Liver (tissue), 9 donors: Measurements from ENCODE around the gene TNS3. TPM values are rescaled to one million over a fixed set of nuclear protein-coding genes. Genes with fewer than 3 reads are reported as not detected.

Experiments used
- DNase-seq: peaks from one replicate; pipeline ENCODE4 v3.0.0-alpha.2; 2017; ENCODE audit warnings: low spot score
- H3K27ac ChIP-seq, 2 donors: one replicate each; pipeline ENCODE4 v1.7.0; 2013; ENCODE audit warnings: inconsistent platforms in 2 of 2, low read length in 2 of 2, control low read depth in 1 of 2, low read depth in 1 of 2, mild to moderate bottlenecking in 1 of 2
- H3K27me3 ChIP-seq, 4 donors: one replicate each; pipeline versions ENCODE4 v1.6.1 to v1.7.0; 2013; ENCODE audit warnings: low read length in 3 of 4, inconsistent platforms in 1 of 4, mild to moderate bottlenecking in 1 of 4, moderate library complexity in 1 of 4; ENCODE audit not compliant: control insufficient read depth in 4 of 4, insufficient read depth in 4 of 4
- H3K36me3 ChIP-seq, 4 donors: one replicate each; pipeline versions ENCODE4 v1.6.1 to v1.7.0; 2013; ENCODE audit warnings: low read length in 3 of 4, mild to moderate bottlenecking in 3 of 4, low read depth in 1 of 4, moderate library complexity in 1 of 4; ENCODE audit not compliant: control insufficient read depth in 4 of 4, insufficient read depth in 3 of 4
- H3K4me1 ChIP-seq, 4 donors: one replicate each; pipeline versions ENCODE4 v1.6.1 to v1.7.0; 2013; ENCODE audit warnings: low read length in 3 of 4, mild to moderate bottlenecking in 3 of 4, moderate library complexity in 1 of 4; ENCODE audit not compliant: control insufficient read depth in 4 of 4, insufficient read depth in 4 of 4
- H3K4me3 ChIP-seq, 3 donors: one replicate each; pipeline versions ENCODE4 v1.6.1 to v1.7.0; 2013; ENCODE audit warnings: low read length in 3 of 3, control low read depth in 1 of 3, low read depth in 1 of 3, mild to moderate bottlenecking in 1 of 3
- H3K9ac ChIP-seq, 2 donors: one replicate each; pipeline ENCODE4 v1.7.0; 2013; ENCODE audit warnings: low read length in 2 of 2, mild to moderate bottlenecking in 2 of 2, moderate library complexity in 2 of 2, control low read depth in 1 of 2, low read depth in 1 of 2
- H3K9me3 ChIP-seq, 4 donors: one replicate each; pipeline versions ENCODE4 v1.6.1 to v1.7.0; 2013; ENCODE audit warnings: low read length in 3 of 4; ENCODE audit not compliant: control insufficient read depth in 4 of 4
- FOXA1 ChIP-seq: IDR thresholded peaks from 2 replicates; pipeline ENCODE4 v1.6.1; 2016; ENCODE audit warnings: antibody characterized with exemption
- HNF4A ChIP-seq, 2 donors: conservative IDR thresholded peaks; 2 replicates each; pipeline ENCODE4 v1.6.1; 2016; ENCODE audit warnings: antibody characterized with exemption in 2 of 2, mild to moderate bottlenecking in 2 of 2
- HNF4G ChIP-seq: IDR thresholded peaks from 2 replicates; pipeline ENCODE4 v1.6.1; 2016; ENCODE audit warnings: antibody characterized with exemption
- JUND ChIP-seq, 2 donors: IDR thresholded peaks; 2 replicates each; pipeline ENCODE4 v1.6.1; 2016; ENCODE audit warnings: antibody characterized with exemption in 2 of 2
- MAX ChIP-seq: IDR thresholded peaks from 2 replicates; pipeline ENCODE4 v1.6.1; 2016; ENCODE audit warnings: antibody characterized with exemption
- NR2F2 ChIP-seq: IDR thresholded peaks from 2 replicates; pipeline ENCODE4 v1.6.1; 2016; ENCODE audit warnings: antibody characterized with exemption
- RAD21 ChIP-seq, 2 donors: IDR thresholded peaks; 2 replicates each; pipeline ENCODE4 v1.6.1; 2016; ENCODE audit warnings: antibody characterized with exemption in 2 of 2, mild to moderate bottlenecking in 2 of 2
- RXRA ChIP-seq, 2 donors: IDR thresholded peaks; 2 replicates each; pipeline ENCODE4 v1.6.1; 2017 to 2018; ENCODE audit warnings: antibody characterized with exemption in 2 of 2, mild to moderate bottlenecking in 1 of 2
- SP1 ChIP-seq: IDR thresholded peaks from 2 replicates; pipeline ENCODE4 v1.6.1; 2018; ENCODE audit warnings: antibody characterized with exemption, mild to moderate bottlenecking
- TAF1 ChIP-seq: conservative IDR thresholded peaks from 2 replicates; pipeline ENCODE4 v1.6.1; 2016; ENCODE audit warnings: antibody characterized with exemption, mild to moderate bottlenecking
- YY1 ChIP-seq: IDR thresholded peaks from 2 replicates; pipeline ENCODE4 v1.6.1; 2016; ENCODE audit warnings: antibody characterized with exemption, mild to moderate bottlenecking
- WGBS: extraction: QIAGEN DNeasy Blood & Tissue Kit; methylation state at CpG from one replicate; pipeline ENCODE4 v1.1.7; 2013; 5-methylcytosine and 5-hydroxymethylcytosine counted together
- polyA plus RNA-seq, 2 donors: library from polyadenylated mRNA; stranded (reverse) in 1 of 2; unstranded in 1 of 2; fragments of 200-250 nt in 1 of 2; fragments of >200 nt in 1 of 2; fragmentation: Nextera tagmentation in 1 of 2; extraction: Ambion mirVana in 1 of 2; gene quantifications; one replicate each; pipeline versions ENCODE4 v1.2.1 to v1.2.3, GENCODE V29; 2013 to 2015
- total RNA-seq, 2 donors: library from RNA; depleted of rRNA; stranded (reverse); fragments of >200 nt; gene quantifications; one replicate each; pipeline ENCODE4 v1.2.3, GENCODE V29; 2014
- TF ChIP-seq, protein P1 (sequence below): IDR thresholded peaks from 2 replicates; pipeline ENCODE4 v1.6.1; 2016; ENCODE audit warnings: antibody characterized with exemption, mild to moderate bottlenecking
- TF ChIP-seq, protein P2 (sequence below): fragments of 150-350 bp; IDR thresholded peaks from 2 replicates; pipeline ENCODE4 v1.5.1; 2017; ENCODE audit warnings: improper control_type of control experiment, low read depth, low read length; ENCODE audit not compliant: missing input control
- donor health status: healthy.
- donor health status: healthy.
- donor health status: healthy.
- donor health status: healthy.
- donor health status: healthy.

The TNS3 gene
- total and polyA plus RNA-seq, 4 donors, result 16.8 to 100 (median 29.5) TPM

DNA sequence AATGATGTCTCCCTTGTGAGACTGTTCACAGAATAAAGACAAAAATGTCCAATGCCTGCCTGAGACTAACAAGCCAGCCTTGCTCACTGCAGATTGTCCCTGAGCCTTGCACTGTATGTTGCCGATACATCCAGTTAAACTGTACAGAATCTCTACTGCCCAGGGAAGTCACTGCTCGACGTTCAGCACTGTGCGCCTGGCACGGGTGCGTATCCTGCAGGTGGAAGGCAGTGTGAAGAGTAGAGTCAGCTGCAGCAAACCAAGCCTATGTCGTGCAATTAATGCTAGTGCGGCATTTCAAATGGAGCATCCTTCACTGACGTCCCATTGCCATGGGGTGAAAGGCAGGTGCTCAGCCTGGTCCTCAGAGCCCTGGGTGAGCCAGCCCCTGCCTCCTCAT is 132.9 kb downstream of the TNS3 start:
- no peak for TF ChIP-seq SP1
- no peak for TF ChIP-seq NR2F2
- no peak overlapping the region for H3K4me3 ChIP-seq
- WGBS, result 93% methylated on average over 9 of the region's 9 CpGs
- H3K4me1 ChIP-seq, result peaks cover 15 to 82% (median 65%) of the 10 kb centered on the region in 4 donors
- no peak for DNase-seq
- peak overlapping the region; percentile 68 to 94 for H3K27ac ChIP-seq
- peaks cover 0 to 2% (median 0%) of the 10 kb centered on the region in 4 donors for H3K36me3 ChIP-seq
- H3K9me3 ChIP-seq, result no peaks in the 10 kb centered on the region
- no peaks in the 10 kb centered on the region for H3K27me3 ChIP-seq
- no peak overlapping the region for H3K9ac ChIP-seq

GRCh38 chr7:47447621-47448349 is 134.1 kb downstream of the TNS3 start:
- TF ChIP-seq JUND (IDR thresholded peaks at IDR 0.05), result no peak
- no peak for TF ChIP-seq HNF4A (conservative IDR thresholded peaks at IDR 0.05)
- no peak for TF ChIP-seq MAX
- TF ChIP-seq RXRA (IDR thresholded peaks at IDR 0.05), result no peak
- TF ChIP-seq YY1, result no peak
- TF ChIP-seq FOXA1, result no peak
- TF ChIP-seq, protein P1, sequence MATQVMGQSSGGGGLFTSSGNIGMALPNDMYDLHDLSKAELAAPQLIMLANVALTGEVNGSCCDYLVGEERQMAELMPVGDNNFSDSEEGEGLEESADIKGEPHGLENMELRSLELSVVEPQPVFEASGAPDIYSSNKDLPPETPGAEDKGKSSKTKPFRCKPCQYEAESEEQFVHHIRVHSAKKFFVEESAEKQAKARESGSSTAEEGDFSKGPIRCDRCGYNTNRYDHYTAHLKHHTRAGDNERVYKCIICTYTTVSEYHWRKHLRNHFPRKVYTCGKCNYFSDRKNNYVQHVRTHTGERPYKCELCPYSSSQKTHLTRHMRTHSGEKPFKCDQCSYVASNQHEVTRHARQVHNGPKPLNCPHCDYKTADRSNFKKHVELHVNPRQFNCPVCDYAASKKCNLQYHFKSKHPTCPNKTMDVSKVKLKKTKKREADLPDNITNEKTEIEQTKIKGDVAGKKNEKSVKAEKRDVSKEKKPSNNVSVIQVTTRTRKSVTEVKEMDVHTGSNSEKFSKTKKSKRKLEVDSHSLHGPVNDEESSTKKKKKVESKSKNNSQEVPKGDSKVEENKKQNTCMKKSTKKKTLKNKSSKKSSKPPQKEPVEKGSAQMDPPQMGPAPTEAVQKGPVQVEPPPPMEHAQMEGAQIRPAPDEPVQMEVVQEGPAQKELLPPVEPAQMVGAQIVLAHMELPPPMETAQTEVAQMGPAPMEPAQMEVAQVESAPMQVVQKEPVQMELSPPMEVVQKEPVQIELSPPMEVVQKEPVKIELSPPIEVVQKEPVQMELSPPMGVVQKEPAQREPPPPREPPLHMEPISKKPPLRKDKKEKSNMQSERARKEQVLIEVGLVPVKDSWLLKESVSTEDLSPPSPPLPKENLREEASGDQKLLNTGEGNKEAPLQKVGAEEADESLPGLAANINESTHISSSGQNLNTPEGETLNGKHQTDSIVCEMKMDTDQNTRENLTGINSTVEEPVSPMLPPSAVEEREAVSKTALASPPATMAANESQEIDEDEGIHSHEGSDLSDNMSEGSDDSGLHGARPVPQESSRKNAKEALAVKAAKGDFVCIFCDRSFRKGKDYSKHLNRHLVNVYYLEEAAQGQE, result no peak
- TF ChIP-seq RAD21 (IDR thresholded peaks at IDR 0.05), result no peak
- TF ChIP-seq, protein P2, sequence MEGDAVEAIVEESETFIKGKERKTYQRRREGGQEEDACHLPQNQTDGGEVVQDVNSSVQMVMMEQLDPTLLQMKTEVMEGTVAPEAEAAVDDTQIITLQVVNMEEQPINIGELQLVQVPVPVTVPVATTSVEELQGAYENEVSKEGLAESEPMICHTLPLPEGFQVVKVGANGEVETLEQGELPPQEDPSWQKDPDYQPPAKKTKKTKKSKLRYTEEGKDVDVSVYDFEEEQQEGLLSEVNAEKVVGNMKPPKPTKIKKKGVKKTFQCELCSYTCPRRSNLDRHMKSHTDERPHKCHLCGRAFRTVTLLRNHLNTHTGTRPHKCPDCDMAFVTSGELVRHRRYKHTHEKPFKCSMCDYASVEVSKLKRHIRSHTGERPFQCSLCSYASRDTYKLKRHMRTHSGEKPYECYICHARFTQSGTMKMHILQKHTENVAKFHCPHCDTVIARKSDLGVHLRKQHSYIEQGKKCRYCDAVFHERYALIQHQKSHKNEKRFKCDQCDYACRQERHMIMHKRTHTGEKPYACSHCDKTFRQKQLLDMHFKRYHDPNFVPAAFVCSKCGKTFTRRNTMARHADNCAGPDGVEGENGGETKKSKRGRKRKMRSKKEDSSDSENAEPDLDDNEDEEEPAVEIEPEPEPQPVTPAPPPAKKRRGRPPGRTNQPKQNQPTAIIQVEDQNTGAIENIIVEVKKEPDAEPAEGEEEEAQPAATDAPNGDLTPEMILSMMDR, result no peak
- TF ChIP-seq HNF4G, result no peak
- TF ChIP-seq TAF1, result no peak
- TF ChIP-seq SP1, result no peak
- Histone ChIP-seq H3K36me3 (peaks cover 0 to 2% (median 0%) of the 10 kb centered on the region in 4 donors), H3K4me3 (no peak overlapping the region), H3K27me3 (no peaks in the 10 kb centered on the region), H3K9ac (no peak overlapping the region), H3K9me3 (no peaks in the 10 kb centered on the region), H3K4me1 (peaks cover 8 to 73% (median 60%) of the 10 kb centered on the region in 4 donors), H3K27ac (peak overlapping the region; percentile 68 to 94)
- 97% methylated on average over 12 of the region's 12 CpGs for WGBS
- DNase-seq, result no peak
